Liver (tissue), 9 donors: ENCODE data around the gene GOLGA1. TPM values are rescaled to one million over a fixed set of nuclear protein-coding genes. Genes with fewer than 3 reads are reported as not detected.

Source experiments
- DNase-seq: peaks from one replicate; pipeline ENCODE4 v3.0.0-alpha.2; 2017; ENCODE audit warnings: low spot score
- H3K27ac ChIP-seq, 2 donors: one replicate each; pipeline ENCODE4 v1.7.0; 2013; ENCODE audit warnings: inconsistent platforms in 2 of 2, low read length in 2 of 2, control low read depth in 1 of 2, low read depth in 1 of 2, mild to moderate bottlenecking in 1 of 2
- H3K27me3 ChIP-seq, 4 donors: one replicate each; pipeline versions ENCODE4 v1.6.1 to v1.7.0; 2013; ENCODE audit warnings: low read length in 3 of 4, inconsistent platforms in 1 of 4, mild to moderate bottlenecking in 1 of 4, moderate library complexity in 1 of 4; ENCODE audit not compliant: control insufficient read depth in 4 of 4, insufficient read depth in 4 of 4
- H3K36me3 ChIP-seq, 4 donors: one replicate each; pipeline versions ENCODE4 v1.6.1 to v1.7.0; 2013; ENCODE audit warnings: low read length in 3 of 4, mild to moderate bottlenecking in 3 of 4, low read depth in 1 of 4, moderate library complexity in 1 of 4; ENCODE audit not compliant: control insufficient read depth in 4 of 4, insufficient read depth in 3 of 4
- H3K4me1 ChIP-seq, 4 donors: one replicate each; pipeline versions ENCODE4 v1.6.1 to v1.7.0; 2013; ENCODE audit warnings: low read length in 3 of 4, mild to moderate bottlenecking in 3 of 4, moderate library complexity in 1 of 4; ENCODE audit not compliant: control insufficient read depth in 4 of 4, insufficient read depth in 4 of 4
- H3K4me3 ChIP-seq, 3 donors: one replicate each; pipeline versions ENCODE4 v1.6.1 to v1.7.0; 2013; ENCODE audit warnings: low read length in 3 of 3, control low read depth in 1 of 3, low read depth in 1 of 3, mild to moderate bottlenecking in 1 of 3
- H3K9ac ChIP-seq, 2 donors: one replicate each; pipeline ENCODE4 v1.7.0; 2013; ENCODE audit warnings: low read length in 2 of 2, mild to moderate bottlenecking in 2 of 2, moderate library complexity in 2 of 2, control low read depth in 1 of 2, low read depth in 1 of 2
- H3K9me3 ChIP-seq, 4 donors: one replicate each; pipeline versions ENCODE4 v1.6.1 to v1.7.0; 2013; ENCODE audit warnings: low read length in 3 of 4; ENCODE audit not compliant: control insufficient read depth in 4 of 4
- EGR1 ChIP-seq, 2 donors: IDR thresholded peaks; 2 replicates each; pipeline ENCODE4 v1.6.1; 2016 to 2018; ENCODE audit warnings: antibody characterized with exemption in 2 of 2, low read depth in 2 of 2
- JUND ChIP-seq, 2 donors: IDR thresholded peaks; 2 replicates each; pipeline ENCODE4 v1.6.1; 2016; ENCODE audit warnings: antibody characterized with exemption in 2 of 2
- NR2F2 ChIP-seq: IDR thresholded peaks from 2 replicates; pipeline ENCODE4 v1.6.1; 2016; ENCODE audit warnings: antibody characterized with exemption
- RAD21 ChIP-seq, 2 donors: IDR thresholded peaks; 2 replicates each; pipeline ENCODE4 v1.6.1; 2016; ENCODE audit warnings: antibody characterized with exemption in 2 of 2, mild to moderate bottlenecking in 2 of 2
- RXRA ChIP-seq, 2 donors: IDR thresholded peaks; 2 replicates each; pipeline ENCODE4 v1.6.1; 2017 to 2018; ENCODE audit warnings: antibody characterized with exemption in 2 of 2, mild to moderate bottlenecking in 1 of 2
- SP1 ChIP-seq: IDR thresholded peaks from 2 replicates; pipeline ENCODE4 v1.6.1; 2018; ENCODE audit warnings: antibody characterized with exemption, mild to moderate bottlenecking
- TAF1 ChIP-seq: conservative IDR thresholded peaks from 2 replicates; pipeline ENCODE4 v1.6.1; 2016; ENCODE audit warnings: antibody characterized with exemption, mild to moderate bottlenecking
- YY1 ChIP-seq: IDR thresholded peaks from 2 replicates; pipeline ENCODE4 v1.6.1; 2016; ENCODE audit warnings: antibody characterized with exemption, mild to moderate bottlenecking
- WGBS: extraction: QIAGEN DNeasy Blood & Tissue Kit; methylation state at CpG from one replicate; pipeline ENCODE4 v1.1.7; 2013; 5-methylcytosine and 5-hydroxymethylcytosine counted together
- polyA plus RNA-seq, 2 donors: library from polyadenylated mRNA; stranded (reverse) in 1 of 2; unstranded in 1 of 2; fragments of 200-250 nt in 1 of 2; fragments of >200 nt in 1 of 2; fragmentation: Nextera tagmentation in 1 of 2; extraction: Ambion mirVana in 1 of 2; gene quantifications; one replicate each; pipeline versions ENCODE4 v1.2.1 to v1.2.3, GENCODE V29; 2013 to 2015
- total RNA-seq, 2 donors: library from RNA; depleted of rRNA; stranded (reverse); fragments of >200 nt; gene quantifications; one replicate each; pipeline ENCODE4 v1.2.3, GENCODE V29; 2014
- TF ChIP-seq, protein P1 (sequence below): fragments of 150-350 bp; IDR thresholded peaks from 2 replicates; pipeline ENCODE4 v1.5.1; 2017; ENCODE audit warnings: improper control_type of control experiment, low read depth, low read length; ENCODE audit not compliant: missing input control
- TF ChIP-seq, protein P2 (sequence below): IDR thresholded peaks from 2 replicates; pipeline ENCODE4 v1.6.1; 2016; ENCODE audit warnings: antibody characterized with exemption
- donor health status: healthy.
- donor health status: healthy.
- donor health status: healthy.
- donor health status: healthy.
- donor health status: healthy.

GOLGA1 gene
- total and polyA plus RNA-seq, 4 donors = 5.9 to 17.6 (median 8.9) TPM

DNA sequence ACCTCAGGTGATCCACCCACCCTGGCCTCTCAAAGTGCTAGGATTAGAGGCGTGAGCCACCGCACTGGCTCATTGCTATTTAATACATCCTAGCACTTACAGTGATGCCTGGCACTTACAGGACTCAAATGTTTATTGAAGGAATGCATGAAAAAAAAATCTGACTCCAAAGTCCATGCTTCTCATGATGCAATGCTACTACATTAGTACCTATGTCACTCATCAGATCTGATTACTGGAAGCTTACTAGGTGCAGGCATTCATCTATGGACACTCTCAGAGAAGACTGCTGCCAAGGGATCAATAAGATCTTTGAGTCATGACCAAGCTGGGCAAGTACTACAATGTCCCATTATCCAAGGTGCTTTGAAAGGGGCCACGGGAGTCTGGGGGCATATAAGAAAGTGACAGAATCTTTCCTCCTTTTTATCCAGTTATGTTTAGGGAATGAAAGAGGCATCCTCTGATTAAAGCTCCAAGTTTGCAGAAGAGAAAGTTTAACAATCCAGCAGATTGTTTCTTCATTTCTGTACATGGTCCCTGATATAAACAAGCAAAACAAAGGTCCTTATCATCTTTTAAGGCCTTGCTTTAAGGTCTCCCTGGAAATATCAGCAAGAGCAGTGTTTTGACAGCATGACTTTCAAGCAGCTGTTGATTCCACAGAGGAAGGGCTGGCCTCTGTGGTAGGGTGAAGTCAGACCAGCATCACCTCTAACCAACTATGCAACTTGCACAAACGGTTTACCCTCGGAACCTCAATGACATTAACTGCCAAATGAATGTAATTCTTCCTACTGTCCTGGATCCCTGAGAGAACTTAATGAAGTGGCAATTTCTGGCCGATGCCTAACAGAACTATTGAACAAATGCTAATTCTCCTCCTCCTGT is 43.1 kb downstream of the GOLGA1 start (continued):
- TF ChIP-seq, protein P1, sequence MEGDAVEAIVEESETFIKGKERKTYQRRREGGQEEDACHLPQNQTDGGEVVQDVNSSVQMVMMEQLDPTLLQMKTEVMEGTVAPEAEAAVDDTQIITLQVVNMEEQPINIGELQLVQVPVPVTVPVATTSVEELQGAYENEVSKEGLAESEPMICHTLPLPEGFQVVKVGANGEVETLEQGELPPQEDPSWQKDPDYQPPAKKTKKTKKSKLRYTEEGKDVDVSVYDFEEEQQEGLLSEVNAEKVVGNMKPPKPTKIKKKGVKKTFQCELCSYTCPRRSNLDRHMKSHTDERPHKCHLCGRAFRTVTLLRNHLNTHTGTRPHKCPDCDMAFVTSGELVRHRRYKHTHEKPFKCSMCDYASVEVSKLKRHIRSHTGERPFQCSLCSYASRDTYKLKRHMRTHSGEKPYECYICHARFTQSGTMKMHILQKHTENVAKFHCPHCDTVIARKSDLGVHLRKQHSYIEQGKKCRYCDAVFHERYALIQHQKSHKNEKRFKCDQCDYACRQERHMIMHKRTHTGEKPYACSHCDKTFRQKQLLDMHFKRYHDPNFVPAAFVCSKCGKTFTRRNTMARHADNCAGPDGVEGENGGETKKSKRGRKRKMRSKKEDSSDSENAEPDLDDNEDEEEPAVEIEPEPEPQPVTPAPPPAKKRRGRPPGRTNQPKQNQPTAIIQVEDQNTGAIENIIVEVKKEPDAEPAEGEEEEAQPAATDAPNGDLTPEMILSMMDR = no peak
- TF ChIP-seq, protein P2, sequence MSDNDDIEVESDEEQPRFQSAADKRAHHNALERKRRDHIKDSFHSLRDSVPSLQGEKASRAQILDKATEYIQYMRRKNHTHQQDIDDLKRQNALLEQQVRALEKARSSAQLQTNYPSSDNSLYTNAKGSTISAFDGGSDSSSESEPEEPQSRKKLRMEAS = no peak
- TF ChIP-seq EGR1 (IDR thresholded peaks at IDR 0.05; ENCODE audit: low read depth in 2 of 2) (no peak), YY1 (peak; percentile 25), TAF1 (no peak), NR2F2 (no peak)

GRCh38 chr9:124894741-124895170 is 46.1 kb downstream of the GOLGA1 start:
- Histone ChIP-seq H3K27me3 (no peaks in the 10 kb centered on the region), H3K36me3 (peaks cover 4 to 53% (median 35%) of the 10 kb centered on the region in 4 donors), H3K4me1 (no peaks in the 10 kb centered on the region), H3K9ac (no peak overlapping the region), H3K4me3 (no peak overlapping the region), H3K9me3 (no peaks in the 10 kb centered on the region), H3K27ac (no peak overlapping the region)
- DNase-seq = no peak
- TF ChIP-seq RXRA (IDR thresholded peaks at IDR 0.05) (no peak), RAD21 (IDR thresholded peaks at IDR 0.05) (peak; percentile 64 to 75)
- TF ChIP-seq, protein P1 = peak; percentile 35

DNA sequence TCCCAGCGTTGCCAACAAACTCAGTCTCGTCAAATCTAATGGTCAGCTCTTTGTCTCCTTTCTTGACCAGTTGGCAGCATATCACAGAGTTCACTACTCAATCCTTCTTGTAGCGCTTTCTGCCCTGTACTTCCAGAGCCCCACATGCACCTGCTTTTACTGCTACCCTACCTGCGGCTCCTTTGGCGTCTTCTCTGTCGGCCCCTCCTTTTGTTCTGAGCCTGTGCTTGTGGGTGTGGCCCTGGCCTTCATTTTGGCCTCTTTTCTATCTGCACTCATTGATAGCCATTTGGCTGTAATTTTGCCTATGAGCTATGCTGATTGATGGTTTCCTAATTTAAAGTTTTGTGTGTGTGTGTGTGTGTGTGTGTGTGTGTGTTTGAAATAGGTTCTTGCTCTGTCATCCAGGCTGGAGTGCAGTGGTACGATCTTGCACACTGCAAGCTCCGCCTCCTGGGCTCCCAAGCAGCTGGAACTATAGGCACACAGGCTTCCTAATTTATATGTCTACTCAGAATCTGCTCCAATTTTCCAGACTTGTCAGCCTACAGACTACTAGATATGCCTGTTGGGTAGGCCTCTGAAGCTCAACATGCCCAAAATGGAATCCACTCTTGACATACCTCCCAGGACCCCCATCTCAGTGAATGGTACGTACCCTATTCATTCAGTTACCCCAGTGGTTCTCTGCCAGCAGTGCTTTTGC is 46.7 kb downstream of the GOLGA1 start:
- peaks cover 4 to 53% (median 36%) of the 10 kb centered on the region in 4 donors for H3K36me3 ChIP-seq
- H3K9me3 ChIP-seq = no peaks in the 10 kb centered on the region
- no peaks in the 10 kb centered on the region for H3K4me1 ChIP-seq
- TF ChIP-seq JUND (IDR thresholded peaks at IDR 0.05) = no peak
- no peak for TF ChIP-seq SP1
- no peaks in the 10 kb centered on the region for H3K27me3 ChIP-seq
- 93% methylated on average over 9 of the region's 9 CpGs for WGBS
- H3K9ac ChIP-seq = no peak overlapping the region
- no peak for DNase-seq
- no peak overlapping the region for H3K4me3 ChIP-seq
- no peak overlapping the region for H3K27ac ChIP-seq
